Superior temporal gyrus (tissue), 1 donor: ENCODE measurements around the gene CHKB.
"Not testable (repeated sequence)": the region's sequence is repeated elsewhere in the genome, so short reads cannot be mapped to it uniquely, and the experiment has no call there.

ENCODE experiments used
- DNase-seq: peaks from one replicate; pipeline ENCODE4 v3.0.0-alpha.2; 2016; ENCODE audit errors: extremely low spot score

CHKB gene

GRCh38 chr22:50548921-50549790, 33.5 kb downstream of the CHKB start:
- no peak for DNase-seq

GRCh38 chr22:50548040-50548920, 34.4 kb downstream of the CHKB start:
- no peak for DNase-seq

GRCh38 chr22:50547263-50547985, 35.2 kb downstream of the CHKB start:
- DNase-seq, result no peak

- no peak for DNase-seq
These were observed 36.1 kb downstream of the CHKB start for GRCh38 chr22:50546326-50547262.

DNA sequence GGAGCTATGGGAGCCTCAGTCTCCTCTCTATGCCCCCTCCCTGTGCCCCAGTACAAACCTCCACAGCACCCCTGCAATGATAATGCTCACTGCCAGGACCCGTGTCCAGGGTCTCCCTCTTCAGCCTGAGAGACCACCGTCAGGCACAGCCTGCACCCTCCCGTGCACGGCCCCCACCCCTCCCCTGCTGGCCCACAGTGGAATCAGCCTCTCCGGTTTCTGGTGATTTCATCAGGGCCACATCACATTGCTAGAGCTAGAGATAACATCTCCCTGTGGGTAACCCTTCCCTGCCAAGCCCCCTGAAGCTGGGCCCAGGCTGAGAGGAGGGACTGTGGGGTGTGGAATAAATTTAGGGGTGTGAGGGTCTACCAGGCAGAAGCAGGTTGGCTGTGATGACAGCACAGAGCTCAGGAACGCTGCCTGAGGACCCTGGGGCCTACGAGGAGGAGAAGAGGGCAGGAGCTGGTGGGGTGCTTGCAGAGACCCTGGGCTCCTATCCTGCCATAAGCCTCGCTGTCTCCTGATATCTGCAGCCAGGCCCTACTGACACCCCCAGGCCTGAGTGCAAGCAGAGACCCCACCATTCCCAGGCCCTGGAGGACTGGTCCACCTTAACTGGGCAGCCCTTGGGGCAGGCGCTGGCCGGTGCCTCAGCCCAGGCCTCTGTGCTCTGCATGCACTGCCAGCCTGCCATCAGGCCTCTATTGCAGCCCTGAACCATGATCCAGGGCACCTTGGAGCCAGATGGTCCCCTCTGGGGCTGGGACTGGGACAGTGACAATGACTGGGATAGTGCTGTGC, 36.9 kb downstream of the CHKB start, which contains the start of gene KLHDC7B:
Gene KLHDC7B (plus strand): TSS at position 378 of the 804 bp plus-strand sequence. CDS start 345 bp downstream, at position 723.
- DNase-seq, result no peak

- DNase-seq, result no peak
These were observed 37.8 kb downstream of the CHKB start for GRCh38 chr22:50544746-50545253.

DNA sequence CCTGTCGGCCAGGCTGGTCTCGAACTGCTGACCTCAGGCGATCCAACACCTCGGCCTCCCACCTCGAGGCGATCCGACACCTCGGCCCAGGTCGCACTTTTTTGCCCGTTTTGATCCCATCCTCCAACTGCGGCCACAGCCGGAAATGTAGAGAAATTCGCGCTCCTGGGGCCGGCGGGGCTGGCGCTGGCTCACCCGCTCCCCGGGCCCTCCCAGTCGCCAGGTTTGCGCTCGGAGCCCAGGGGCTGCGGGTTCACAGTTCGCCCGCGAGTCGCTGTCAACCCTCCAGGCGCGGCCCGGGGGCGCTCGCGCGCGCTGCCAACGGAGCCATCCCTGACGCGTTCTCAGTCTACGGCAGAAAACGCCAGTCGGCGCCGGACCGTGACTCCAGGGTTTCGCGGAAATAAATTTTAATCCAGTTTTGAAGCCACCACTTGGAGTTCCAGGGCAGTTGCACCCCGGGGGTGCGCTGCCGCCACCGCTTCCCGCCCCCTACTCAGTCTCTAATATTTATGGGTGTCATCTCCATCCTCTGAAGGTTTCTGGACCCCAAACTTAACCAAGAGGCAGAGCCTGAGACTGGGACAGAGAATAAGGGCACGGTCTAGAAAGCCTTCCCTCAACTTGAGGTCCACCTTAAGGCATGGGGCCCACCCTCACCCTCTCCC, 38.4 kb downstream of the CHKB start:
- peak; percentile 49 for DNase-seq

DNA sequence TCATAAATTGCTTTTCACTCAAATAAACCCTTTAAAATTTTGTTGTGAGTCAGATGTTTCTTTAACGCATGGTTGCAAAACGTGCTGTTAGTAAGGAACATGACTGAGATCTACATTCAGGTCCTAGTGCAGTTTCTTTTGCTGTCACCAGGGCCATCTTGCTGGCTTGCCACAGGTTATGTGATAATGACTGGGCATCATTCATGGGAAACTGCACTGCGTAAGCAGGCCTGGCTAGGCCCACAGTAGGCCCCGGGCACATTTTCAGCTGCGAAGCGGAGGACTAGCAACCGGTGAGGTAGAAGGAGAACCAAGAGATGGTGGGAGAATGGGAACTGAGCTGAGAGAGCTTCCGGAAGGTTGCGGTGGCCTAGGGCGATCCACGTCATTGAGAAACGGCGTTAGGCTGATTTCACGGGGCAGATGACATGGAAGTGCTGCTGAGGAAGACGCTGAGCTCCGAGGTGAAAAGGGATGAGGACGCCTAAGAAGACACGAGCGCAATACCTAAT, 40.2 kb downstream of the CHKB start:
- DNase-seq, result no peak

DNA sequence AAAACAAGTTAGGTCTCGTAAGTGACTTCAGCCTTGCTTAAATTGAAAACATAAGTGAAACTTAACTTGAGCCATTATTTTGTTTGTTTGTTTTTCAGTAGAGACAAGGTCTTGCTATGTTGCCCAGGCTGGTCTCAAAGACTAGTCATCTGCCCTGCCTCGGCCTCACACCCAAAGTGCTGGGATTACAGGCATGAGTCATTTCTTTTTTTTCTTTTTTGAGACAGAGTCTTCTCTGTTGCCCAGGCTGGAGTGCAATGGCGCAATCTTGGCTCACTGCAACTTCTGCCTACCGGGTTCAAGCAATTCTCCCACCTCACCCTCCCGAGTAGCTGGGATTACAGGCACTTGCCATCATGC, 41.0 kb downstream of the CHKB start:
- not testable (repeated sequence) for DNase-seq

DNA sequence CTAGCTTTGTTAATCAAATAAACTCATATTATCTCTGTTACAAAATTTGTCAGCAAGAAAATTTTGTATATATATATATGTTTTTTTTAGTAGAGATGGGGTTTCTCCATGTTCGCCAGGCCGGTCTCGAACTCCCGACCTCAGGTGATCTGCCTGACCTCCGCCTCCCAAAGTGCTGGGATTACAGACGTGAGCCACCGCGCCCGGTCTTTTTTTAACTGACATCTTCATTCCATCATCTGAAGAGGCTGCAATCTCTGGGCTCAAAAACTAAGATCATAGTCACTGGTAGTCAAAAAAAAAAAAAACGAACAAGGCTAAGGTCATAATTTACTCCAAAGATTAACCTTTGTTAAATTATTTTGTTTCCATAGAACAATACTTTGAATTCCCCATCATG, 42.3 kb downstream of the CHKB start:
- DNase-seq, result no peak

DNA sequence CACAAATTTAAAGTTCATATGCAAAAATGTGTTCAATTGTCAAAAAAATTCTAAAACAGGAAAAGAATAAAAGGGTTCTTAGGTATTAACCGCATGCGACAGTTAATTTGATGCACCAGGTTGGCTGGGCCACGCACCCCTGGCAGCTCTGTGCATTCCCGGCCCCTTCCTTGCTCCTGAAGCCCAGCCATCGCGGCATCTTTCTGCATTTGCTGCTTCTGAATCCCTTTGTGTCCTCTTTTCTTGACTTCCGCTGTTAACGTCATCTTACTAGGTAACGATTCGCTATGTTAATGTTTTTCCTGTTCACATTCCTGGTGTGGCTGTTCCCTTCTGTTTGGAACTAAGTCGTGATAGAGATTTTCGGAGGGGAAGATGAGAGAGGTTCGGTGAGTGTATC, 44.9 kb downstream of the CHKB start:
- DNase-seq, result no peak

DNA sequence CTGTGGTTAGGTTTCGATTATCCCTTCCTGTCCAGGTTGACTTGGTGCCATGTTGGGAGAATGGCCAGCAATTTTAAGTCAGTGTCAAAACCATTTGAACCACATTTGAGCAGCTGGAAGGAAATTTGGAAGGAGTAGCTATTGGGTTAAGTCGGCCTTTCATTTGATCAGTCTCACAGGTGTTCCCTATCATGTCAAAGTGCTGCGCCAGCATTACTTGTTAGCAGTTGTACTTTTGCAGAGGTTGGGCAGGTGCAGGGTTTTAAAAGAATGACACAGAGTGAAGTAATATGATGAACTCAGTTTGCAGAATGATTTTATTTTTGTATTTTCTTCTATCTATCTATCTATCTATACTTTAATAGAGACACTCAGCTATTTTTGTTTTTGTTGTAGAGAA, 46.4 kb downstream of the CHKB start:
- DNase-seq, result no peak

GRCh38 chr22:50535113-50535512, 47.5 kb downstream of the CHKB start:
- DNase-seq, result no peak

GRCh38 chr22:50533856-50534711, 48.6 kb downstream of the CHKB start:
- not testable (repeated sequence) for DNase-seq

GRCh38 chr22:50532824-50533796, 49.5 kb downstream of the CHKB start:
- DNase-seq, result no peak

DNA sequence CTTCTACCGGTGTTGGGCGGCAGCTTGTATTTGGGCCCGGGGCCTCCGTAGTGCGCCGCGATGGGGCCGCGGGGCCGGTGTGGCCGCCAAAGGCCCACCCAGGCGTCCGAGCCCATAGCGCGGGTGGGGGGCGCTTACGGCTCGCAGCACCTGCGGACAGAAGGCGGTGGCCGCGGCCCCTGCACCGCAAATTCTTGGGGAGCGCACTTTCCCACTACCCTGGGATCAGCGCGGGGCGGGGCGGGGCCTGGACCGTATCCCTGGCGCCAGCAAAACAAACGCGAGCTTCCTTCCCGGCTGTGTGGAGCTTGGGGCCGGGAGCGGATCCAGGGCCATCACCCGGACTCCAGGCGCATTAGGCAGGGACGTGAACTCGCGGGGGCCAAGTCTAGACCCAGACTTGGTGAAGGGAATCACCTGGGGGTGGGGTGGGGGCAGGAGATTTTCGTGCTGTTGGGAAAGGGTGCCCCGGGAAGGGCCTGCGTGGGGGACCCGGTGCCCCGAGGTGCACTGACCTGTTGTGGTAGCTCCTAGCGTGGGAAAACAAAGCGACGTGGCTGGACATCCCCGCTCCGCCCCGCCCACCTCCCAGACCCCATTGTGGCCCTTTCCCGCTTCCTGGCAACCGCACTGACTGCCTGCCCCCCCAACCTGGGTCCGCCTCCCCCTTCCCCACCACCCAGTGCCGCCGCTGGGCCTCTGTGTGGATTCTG, 50.5 kb downstream of the CHKB start:
- no peak for DNase-seq
